ENCODE measurements around the gene MSH3.
A peak's percentile ranks its signal among the peaks of the same experiment; 100 is the strongest.

Gene MSH3

GRCh38 chr5:80759866-80760577 lies 105.6 kb downstream of the MSH3 start:
- TF ChIP-seq YY1 (IDR thresholded peaks at IDR 0.05; ENCODE audit: low read depth) (no peak), EP300 (IDR thresholded peaks at IDR 0.05; ENCODE audit: borderline replicate concordance) (no peak), EGR1 (IDR thresholded peaks at IDR 0.05) (no peak), MAX (IDR thresholded peaks at IDR 0.05) (no peak), TEAD4 (IDR thresholded peaks at IDR 0.05) (no peak), REST (IDR thresholded peaks at IDR 0.05; ENCODE audit: low read depth) (no peak), TCF12 (IDR thresholded peaks at IDR 0.05; ENCODE audit: low read depth) (no peak), TAF1 (IDR thresholded peaks at IDR 0.05; ENCODE audit: low read depth) (no peak), USF1 (IDR thresholded peaks at IDR 0.05) (no peak), NFIC (IDR thresholded peaks at IDR 0.05) (no peak), CREB1 (IDR thresholded peaks at IDR 0.05; ENCODE audit: low read depth) (no peak), ZBTB7A (IDR thresholded peaks at IDR 0.05; ENCODE audit: low read depth) (no peak), RAD21 (IDR thresholded peaks at IDR 0.05; ENCODE audit: low read depth) (no peak), FOXM1 (IDR thresholded peaks at IDR 0.05; ENCODE audit: borderline replicate concordance, low read depth) (no peak)

- TF ChIP-seq ZBTB7A (IDR thresholded peaks at IDR 0.05; ENCODE audit: low read depth) (no peak), EP300 (IDR thresholded peaks at IDR 0.05; ENCODE audit: borderline replicate concordance) (no peak), CEBPB (IDR thresholded peaks at IDR 0.05) (no peak), TEAD4 (IDR thresholded peaks at IDR 0.05) (no peak), YY1 (IDR thresholded peaks at IDR 0.05; ENCODE audit: low read depth) (no peak), EGR1 (IDR thresholded peaks at IDR 0.05) (no peak), TAF1 (IDR thresholded peaks at IDR 0.05; ENCODE audit: low read depth) (no peak), CREB1 (IDR thresholded peaks at IDR 0.05; ENCODE audit: low read depth) (no peak)
Observed at GRCh38 chr5:80760680-80761079, 106.2 kb downstream of the MSH3 start.

- TF ChIP-seq USF1 (IDR thresholded peaks at IDR 0.05), result peak; percentile 42; the same call in 1 of the 2 replicates
- TF ChIP-seq TAF1 (IDR thresholded peaks at IDR 0.05; ENCODE audit: low read depth), result no peak
- TF ChIP-seq TEAD4 (IDR thresholded peaks at IDR 0.05), result peak; percentile 82
Observed at GRCh38 chr5:80761176-80761575, 106.7 kb downstream of the MSH3 start.

GRCh38 chr5:80761966-80762365 lies 107.5 kb downstream of the MSH3 start:
- TF ChIP-seq TCF12 (IDR thresholded peaks at IDR 0.05; ENCODE audit: low read depth), result no peak
- no peak for TF ChIP-seq CEBPB (IDR thresholded peaks at IDR 0.05)
- no peak for TF ChIP-seq FOXM1 (IDR thresholded peaks at IDR 0.05; ENCODE audit: borderline replicate concordance, low read depth)
- no peak for TF ChIP-seq NFIC (IDR thresholded peaks at IDR 0.05)
- no peak for TF ChIP-seq TAF1 (IDR thresholded peaks at IDR 0.05; ENCODE audit: low read depth)

GRCh38 chr5:80762573-80762972 lies 108.1 kb downstream of the MSH3 start:
- TF ChIP-seq EP300 (IDR thresholded peaks at IDR 0.05; ENCODE audit: borderline replicate concordance), result no peak

- TF ChIP-seq RAD21 (IDR thresholded peaks at IDR 0.05; ENCODE audit: low read depth) (no peak), CREB1 (IDR thresholded peaks at IDR 0.05; ENCODE audit: low read depth) (no peak)
Observed at GRCh38 chr5:80763211-80763610, 108.8 kb downstream of the MSH3 start.

GRCh38 chr5:80763873-80764647 lies 109.6 kb downstream of the MSH3 start:
- TF ChIP-seq TAF1 (IDR thresholded peaks at IDR 0.05; ENCODE audit: low read depth), result no peak
- no peak for TF ChIP-seq EGR1 (IDR thresholded peaks at IDR 0.05)
- 0 out of 2 replicates have a peak, but pooled peaks have one; percentile 10 for TF ChIP-seq USF1 (IDR thresholded peaks at IDR 0.05)
- TF ChIP-seq TCF12 (IDR thresholded peaks at IDR 0.05; ENCODE audit: low read depth), result no peak
- TF ChIP-seq NFIC (IDR thresholded peaks at IDR 0.05), result no peak
- peak; percentile 64 for TF ChIP-seq TEAD4 (IDR thresholded peaks at IDR 0.05)

- TF ChIP-seq CEBPB (IDR thresholded peaks at IDR 0.05) (no peak), EGR1 (IDR thresholded peaks at IDR 0.05) (no peak), RAD21 (IDR thresholded peaks at IDR 0.05; ENCODE audit: low read depth) (no peak), CREB1 (IDR thresholded peaks at IDR 0.05; ENCODE audit: low read depth) (no peak), YY1 (IDR thresholded peaks at IDR 0.05; ENCODE audit: low read depth) (no peak)
Observed at GRCh38 chr5:80764786-80765185, 110.3 kb downstream of the MSH3 start.
